Head of caudate nucleus (tissue), 42 donors: ENCODE measurements around the gene SYNE3.
A peak's percentile ranks its signal among the peaks of the same experiment; 100 is the strongest.

Source experiments
- DNase-seq, 42 donors: peaks; one replicate each; pipeline versions ENCODE4 v3.0.0 to v3.0.0-alpha.2; 2020 to 2021; ENCODE audit warnings: mixed read lengths in 7 of 42
- intact Hi-C: fragments of 100-400 bp; cut with DNase I; formaldehyde crosslinking; loops from one replicate; pipeline ENCODE4 v1.15.0; 2022

SYNE3 gene

DNA sequence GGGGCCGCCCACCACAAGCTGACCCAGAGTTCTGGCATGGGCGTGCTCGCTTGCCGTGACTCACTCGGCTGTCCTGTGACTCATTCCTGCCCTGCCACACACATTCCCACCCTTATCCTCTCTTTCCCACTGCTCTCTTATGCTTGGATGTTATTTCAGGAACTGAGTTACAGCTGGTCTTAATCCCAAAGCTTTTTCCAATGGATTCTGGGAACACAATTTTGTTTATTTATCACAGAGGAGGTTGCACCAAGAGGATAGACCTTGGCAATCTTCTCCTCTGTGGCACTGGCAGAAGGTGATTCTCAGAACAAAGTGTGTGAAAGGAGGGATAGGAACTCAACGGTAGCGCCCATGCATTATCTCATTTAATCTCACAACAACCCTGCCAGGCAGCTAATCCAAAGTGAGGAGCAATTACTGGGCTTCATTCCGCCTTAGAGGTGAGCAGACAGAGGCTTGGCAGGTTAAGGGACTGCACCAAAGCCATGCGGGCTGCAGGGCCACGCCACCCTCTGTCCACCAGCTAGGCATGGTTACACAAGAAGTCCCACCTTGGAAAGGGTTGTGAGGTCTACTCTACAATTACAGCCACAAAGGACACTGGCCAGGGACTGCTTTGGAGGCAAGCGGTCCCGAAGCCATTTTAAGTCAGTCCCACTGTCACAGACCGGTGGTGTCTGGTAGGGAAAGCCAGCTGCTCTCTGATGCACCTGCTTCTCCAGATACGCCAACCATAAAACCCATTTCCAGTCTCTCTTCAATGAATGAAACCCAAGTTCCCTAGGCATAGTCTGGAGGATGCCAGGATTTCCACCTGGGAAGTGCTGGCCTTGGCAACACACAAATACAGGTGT, 32.9 kb downstream of the SYNE3 start:
- intact Hi-C loops = no loop called here
- peak in 9 of 42 donors; percentile 24 to 82 (median 62) for DNase-seq

DNA sequence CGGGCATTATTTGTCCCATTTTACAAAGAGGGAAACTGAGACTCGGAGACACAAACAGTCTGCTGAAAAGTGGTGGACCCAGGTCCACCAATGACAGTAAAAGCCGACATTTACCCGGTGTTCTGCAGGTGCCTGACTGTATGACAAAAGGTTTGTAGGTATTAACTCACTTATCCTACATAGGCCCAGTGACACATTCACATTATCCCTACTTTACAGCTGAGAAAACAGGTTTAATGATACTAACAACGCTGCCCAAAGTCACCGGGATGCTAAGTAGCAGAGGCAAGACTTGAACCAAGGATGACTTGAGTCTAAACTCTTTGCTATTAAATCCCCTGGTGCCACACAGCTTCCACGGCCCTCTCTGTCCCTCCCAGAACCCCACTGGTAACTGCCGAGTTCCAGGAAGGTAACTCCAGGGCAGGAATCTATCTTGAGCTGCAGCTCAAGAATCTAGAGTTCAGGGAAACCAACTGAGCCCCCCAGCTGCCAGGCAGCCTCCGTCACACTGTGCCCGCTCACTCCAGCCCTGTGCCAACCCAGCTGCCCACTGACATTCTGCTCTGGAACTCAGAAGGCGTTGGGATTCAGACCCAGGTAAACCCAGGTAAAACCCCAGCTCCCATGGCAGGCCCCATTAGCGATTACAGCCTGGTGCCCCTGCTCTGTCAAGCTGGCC, 33.7 kb downstream of the SYNE3 start:
- no peak for DNase-seq
- intact Hi-C loops = no loop called here

DNA sequence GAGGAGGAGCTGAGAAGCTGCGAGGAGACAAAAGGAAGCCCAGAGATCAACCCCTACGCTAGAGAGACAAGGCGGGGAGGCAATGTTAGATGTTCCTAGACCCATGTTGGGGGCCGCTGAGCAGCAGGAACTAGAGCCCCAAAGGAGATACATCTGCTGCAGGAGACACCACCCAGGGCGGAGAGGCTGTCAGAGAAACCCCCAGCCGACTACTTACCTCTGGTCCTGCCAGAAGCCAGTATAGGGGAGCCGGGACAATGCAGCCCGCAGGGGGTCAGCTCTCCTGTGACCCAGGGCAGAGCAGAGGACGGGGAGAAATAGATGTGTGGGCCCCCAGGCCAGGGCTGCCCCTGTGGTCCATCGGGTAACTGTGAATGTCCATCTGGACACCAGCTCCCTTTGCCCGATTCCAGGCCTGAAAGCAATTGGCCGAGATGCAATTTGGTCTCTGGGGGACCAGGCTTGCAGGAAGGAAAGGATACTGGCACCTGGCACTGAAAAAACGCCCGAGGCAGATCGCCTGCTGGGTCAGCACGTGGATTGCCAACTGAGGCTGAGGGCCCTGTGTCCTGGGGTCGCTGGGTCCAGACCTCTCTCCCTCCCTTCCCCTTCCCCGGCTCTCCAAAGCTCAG, 34.9 kb downstream of the SYNE3 start:
- no peak for DNase-seq
- intact Hi-C loops = no loop called here

DNA sequence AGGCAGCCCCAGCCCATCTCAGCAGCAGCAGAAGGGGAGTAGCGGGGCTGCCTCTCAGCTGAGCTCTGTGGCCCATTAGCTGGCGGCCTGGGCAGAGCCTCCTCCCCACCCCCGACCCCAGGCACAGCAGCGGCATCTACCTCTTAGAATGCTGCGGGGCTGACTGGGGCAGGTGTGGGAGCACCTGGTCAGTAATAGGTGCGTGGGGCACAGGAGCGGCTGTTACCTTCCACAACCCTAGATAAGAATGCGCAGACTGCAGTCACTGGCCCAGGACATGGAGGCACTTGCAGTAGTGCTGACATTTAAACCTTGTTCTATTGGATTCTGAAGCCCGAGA, 35.6 kb downstream of the SYNE3 start:
- intact Hi-C loops = no loop called here

DNA sequence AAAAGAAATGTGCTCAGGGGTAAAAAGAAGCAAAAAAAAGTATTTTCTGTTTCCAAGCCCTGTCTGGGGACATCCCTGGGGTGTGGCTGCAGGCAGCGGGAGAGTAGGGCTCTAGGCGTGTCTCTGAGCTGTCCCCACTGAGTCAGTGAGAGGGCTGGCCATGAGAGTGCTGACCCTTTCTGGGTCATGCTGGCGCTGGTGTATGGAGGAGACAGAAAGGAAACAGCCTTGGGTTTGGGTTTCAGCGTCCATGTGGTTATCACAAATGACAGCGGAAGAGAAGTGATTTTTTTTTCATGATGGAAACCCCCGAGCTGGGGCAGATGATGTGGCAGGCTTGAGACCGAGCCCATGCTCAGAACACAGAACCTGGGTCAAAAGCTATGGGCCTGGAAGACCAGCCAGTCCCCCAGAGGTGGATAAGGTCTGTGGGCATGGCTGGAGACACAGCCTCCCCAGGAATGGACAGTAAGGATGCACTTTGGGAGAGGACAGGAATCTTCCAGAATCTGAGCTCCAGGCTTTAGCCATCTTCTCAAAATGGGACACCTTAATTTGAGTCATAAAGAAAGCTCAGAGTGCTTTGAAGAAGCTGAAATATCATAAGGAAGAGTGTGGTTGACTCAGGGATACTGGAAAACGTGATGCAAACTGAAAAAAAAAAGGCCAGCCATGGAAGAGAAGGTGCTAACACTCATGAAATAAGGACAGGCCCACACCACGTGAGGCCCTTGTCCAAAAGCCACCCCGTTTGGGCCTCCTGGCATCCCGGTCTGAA, 36.2 kb downstream of the SYNE3 start:
- intact Hi-C loops = no loop called here
- DNase-seq = no peak

More for the DNA sequence above, 35.6 kb downstream of the SYNE3 start:
- no peak for DNase-seq

DNA sequence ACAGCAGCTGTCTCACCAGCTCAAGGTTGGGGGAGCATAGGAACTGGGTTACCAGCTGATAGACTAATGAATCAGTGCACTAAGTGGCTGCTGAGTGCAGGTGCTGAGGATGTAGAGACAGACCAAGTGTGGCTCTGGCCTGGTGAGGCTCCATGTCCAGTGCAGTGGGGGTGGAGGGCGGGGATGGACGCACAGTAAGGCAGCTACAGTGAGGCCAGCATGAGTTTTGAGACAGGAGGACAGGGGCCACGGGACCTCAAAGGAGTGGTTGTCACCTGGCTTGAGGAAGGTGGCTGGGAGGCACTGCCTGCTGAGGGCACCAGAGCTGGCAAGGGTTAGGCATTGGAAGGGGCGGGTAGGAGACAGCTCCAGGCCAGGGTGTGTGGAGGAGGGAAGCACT, 37.0 kb downstream of the SYNE3 start:
- intact Hi-C loops = no loop called here
- no peak for DNase-seq

DNA sequence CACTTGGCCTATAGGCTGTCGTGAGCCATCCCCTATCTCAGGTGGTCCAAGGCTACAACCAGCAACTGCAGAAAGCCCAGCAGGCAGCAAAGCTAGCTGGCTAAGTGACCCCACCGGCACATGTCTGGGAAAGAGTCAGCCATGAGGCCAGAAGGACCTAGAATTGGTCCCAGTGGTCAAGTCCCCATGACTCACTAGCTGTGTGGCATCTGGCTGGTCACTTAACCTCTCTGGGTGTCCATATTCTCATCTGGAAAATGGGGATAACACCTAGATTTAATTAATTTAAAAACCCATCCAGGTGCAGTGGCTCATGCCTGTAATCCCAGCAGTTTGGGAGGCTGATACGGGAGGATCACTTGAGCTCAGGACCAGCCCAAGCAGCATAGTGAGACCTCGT, 37.6 kb downstream of the SYNE3 start:
- no peak for DNase-seq
- intact Hi-C loops = no loop called here

DNA sequence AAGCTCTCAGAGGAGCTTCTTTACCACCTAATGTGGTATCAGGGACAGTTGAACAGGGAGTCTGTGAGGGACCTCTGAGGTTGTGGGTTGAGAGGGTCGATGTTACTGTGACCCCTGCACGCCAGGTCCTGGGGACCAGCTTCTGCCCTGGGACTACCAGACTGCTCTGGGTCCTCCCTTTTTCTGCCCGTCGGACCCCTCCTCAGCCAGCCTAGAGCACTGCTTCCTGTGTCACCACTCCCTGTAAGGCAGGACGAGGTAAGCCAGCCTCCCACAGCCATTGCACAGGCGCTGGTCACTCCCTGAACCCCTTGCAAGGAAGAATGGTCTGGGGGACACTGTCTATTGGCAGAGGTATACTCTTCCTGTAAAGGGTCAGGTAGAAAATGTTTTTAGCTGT, 38.1 kb downstream of the SYNE3 start:
- no peak for DNase-seq
- intact Hi-C loops = no loop called here

DNA sequence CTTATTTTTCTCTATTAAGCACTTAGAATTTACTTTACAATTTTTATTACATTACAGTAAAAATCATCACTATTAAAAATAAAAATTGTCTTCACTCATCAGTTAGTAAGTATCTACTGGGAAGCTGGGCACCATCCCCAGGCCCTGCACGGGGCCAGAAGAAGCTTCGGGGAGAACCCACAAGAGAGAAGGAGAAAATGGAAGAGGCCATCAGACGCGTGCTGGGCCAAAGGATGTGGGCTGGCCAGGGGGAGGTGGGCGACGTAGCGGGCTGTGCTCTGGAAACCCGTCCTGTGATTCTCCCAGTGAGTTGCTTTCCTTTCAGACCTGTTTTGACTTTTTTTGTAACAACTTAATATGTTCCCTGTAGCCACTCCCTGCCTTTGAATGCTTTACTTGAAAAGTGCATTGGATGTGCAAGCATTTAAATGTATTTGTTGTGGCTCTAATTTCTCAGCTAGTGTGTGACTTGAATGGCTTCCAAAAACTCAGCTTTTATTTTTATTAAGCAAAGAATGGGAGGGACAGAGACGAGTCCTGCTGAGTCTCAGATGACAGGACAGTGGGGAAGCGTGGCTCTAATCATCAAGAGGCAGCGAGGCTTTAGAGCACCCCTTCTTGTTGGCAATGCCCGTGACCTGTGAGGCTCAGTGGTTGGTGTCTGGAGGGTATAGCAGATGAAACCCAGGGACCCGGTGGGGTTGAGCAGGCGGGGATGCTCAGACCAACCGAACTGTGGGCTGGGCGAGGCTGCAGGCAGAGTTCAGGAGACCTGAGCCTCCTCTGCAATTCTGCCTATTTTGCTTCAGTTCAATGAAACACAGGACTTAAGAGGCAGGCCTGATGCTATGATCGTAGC, 38.8 kb downstream of the SYNE3 start:
- no peak for DNase-seq
- intact Hi-C loops = no loop called here

DNA sequence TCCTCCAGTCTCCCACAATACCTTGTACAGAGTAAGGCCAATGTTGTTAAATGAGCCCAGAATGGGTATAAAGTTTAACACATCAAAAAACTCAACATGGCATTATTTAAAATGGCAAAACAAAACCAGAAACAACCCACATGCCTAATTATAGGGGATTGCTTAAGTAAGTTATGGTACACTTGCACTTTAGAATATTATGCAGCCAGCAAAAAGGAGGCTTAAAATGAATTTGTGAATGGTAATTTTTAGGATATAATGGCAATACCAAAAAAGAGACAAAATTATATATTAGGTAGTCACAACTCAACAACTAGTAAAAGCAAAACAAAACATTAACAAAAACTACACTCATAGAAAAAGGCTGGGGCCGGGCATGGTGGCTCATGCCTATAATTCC, 39.7 kb downstream of the SYNE3 start:
- DNase-seq = no peak
- intact Hi-C loops = no loop called here

DNA sequence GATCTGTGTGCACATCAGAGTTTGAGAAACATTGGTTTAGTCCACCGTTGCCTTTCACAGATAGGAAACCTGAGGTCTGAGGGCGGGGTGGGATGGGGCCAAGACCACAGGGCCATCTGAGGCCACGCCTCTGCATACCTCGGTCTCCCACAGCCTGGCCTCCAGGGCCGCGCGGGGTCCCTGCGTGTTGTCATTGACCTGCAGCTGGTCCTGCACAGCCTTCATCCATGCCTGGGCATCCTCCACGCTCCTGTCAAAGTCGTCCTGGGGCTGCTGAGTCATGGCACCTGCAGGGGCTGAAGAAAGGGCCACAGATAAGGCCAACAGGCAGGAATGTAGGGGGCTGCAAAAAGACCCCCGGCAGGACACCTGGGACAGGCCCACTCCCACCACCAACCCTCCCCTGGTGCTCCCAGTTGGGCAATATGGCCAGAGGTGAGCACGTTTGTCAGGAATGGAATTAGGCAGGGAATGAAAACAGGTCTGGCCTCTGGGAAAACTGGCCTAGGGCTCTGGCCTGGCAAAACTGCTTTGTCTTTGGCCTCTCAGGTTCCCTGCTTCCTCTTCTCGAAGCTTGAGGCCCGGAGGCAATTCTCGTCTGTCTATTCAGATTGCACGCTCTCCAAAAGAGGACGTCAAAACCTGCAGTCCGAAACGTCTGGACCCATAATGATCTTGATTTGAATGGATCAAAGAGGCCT, 40.8 kb downstream of the SYNE3 start:
- intact Hi-C loops = no loop called here
- no peak for DNase-seq

DNA sequence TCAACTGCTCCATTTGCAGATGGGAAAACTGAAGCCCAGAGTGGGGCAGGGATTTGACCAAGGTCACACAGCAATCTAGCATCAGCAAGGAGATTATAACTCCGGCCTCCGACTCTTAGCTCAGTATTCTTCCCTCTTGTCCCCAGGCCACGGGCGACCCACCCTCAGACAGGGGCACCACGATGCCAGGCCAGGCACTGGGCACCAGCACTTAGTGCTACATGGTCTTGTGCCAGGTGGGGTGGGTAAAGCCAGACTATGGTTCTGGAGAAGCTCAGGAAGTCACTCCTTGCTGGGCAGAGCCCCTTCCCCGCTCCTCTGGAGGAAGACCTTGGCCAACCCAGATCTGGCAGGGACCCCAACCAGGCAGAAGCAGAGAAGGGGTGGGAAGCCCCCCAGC, 41.5 kb downstream of the SYNE3 start:
- DNase-seq = no peak
- intact Hi-C loops = no loop called here

DNA sequence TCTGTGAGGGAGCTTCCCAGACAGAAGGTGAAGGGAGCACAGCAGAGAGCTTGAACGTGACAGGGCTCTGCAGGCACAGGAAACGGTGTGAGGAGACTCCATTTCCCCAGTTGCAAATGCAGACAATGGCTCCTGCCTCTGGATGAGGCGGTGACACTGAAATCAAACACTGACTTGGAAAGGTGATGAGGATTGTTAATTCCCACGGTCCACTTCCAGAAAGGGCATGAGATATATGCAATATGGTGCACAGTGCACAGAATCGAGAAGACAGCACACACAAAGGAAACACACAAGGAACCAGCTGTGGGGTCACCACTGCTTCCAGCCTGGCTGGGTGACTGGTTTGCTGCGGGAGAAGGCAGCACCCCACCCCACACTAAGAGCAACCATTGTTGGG, 42.0 kb downstream of the SYNE3 start:
- DNase-seq = no peak
- intact Hi-C loops = no loop called here

DNA sequence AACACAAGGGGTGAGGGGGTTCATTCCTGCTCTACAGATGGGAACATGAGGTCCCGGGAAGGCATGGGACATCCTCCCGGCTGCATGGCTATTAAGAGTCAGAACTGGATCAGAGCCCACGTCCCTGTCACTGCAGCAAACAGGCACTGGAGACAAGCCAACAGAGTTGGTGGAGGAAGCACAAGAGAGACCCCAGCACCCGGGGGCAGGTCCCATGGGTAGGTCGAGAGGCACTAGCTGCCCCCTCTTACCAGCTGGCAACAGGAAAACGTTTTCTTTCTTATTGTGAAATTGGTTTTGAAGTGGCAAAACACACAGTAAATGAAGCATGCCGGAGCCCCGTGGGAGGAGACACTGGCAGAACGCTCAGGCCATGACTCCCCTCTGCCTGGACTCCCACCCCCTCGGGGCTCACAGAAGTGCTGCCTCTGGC, 43.6 kb downstream of the SYNE3 start:
- DNase-seq = peak in 1 of 42 donors; percentile 54
- intact Hi-C loops = no loop called here

DNA sequence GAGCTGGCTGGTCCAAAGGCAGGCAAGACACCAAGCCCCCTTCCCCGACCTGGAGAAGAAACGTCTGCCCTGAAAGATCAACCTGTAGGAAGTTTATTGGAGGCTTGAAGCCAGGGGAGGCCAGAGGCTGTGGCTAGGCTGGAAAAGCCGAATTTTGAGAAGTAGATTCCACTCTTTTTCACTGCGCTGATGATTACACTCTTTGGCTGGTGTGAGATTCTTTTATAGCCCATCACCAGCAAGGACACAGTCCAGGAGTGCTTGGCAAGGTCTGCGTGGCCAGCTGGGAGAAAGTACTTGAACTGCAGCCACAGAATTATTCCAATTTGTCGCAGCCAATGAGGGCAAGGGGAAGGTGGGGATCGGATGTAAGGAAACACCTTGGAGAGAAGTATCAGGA, 45.0 kb downstream of the SYNE3 start:
- intact Hi-C loops = no loop called here
- no peak for DNase-seq

DNA sequence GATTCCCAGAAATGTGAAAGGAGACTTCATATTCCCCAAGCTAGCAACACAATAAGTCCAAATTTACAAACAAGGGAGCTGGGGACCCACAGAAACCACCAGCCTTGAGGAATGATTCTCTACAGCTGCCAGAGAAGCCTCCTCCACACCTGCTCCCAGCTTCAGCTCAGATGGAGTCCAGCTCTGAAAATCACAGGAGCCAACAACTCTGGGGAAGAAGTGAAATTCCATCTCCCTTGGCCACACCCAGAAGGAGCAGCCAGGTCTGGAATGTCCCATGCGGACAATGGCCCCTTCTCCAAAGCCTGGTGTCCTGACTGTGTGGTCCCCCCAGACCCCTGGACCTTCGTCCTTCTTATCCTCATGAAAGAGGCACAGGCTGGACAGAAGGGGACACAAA, 45.4 kb downstream of the SYNE3 start:
- intact Hi-C loops = no loop called here
- no peak for DNase-seq

DNA sequence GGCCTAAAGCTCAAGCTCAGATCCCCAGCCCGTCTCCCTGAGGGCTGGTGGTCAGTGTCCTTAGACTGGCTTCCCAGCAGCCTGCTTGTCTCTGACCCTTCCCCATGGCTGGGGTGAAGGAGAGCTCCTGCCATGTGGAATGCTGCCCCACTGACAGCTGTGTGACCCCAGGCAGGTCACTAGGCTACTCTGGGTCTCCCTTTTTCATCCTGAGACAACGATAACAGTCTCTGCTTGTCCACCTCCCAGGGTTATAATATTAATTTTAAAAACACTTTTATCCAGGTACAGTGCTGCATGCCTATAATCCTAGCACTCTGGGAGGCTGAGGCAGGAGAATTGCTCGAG, 47.3 kb downstream of the SYNE3 start:
- no peak for DNase-seq
- intact Hi-C loops = no loop called here

DNA sequence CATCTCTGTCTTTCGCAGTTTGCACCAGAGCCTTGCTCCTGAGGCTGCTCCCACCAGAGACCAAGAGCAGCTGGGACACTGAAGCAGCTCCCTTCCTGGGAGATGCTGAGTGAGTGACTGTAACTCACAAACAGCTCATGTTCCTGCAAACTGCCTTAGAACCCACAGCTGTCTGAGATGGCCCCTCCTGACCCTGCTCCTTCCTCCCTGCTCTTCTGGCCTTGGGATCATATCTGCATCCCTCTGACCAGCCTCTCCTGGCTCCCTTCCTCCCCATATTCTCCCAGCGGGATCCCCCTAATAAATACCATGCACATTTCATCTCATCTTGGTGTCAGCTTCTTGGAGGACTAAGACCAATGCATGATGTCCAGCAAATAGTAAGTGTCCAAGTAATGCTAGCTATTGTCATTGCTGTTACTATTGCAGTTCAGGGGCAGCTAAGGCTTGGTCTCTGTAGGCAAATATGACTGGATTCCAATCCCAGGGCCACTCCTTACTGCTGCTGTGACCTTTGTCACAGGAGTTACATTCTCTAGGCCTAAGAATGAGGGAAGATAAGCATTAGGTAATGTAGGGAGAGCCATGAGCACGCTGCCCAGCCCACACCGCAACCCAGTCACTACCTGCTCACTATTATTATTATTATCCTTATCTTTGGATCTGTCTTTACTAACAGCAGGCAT, 47.9 kb downstream of the SYNE3 start:
- intact Hi-C loops = no loop called here
- DNase-seq = no peak
